SU-DHL-6 (cell line): ENCODE results near the gene GCNT4.

Experiments used
- H2AFZ ChIP-seq: fragments of 200-600 bp; sonication (generic); 2 replicates; pipeline ENCODE4 v1.6.1; 2014; ENCODE audit warnings: low read depth, mild to moderate bottlenecking, moderate library complexity, mixed read lengths, antibody characterized with exemption, low read length; ENCODE audit not compliant: severe bottlenecking
- H3F3A ChIP-seq: fragments of 200-600 bp; shearing (Covaris generic); 2 replicates; pipeline ENCODE4 v1.6.0; 2016; ENCODE audit warnings: antibody characterized with exemption, mild to moderate bottlenecking; ENCODE audit not compliant: insufficient read depth
- H3K27ac ChIP-seq: fragments of 200-600 bp; sonication (generic); 2 replicates; pipeline ENCODE4 v1.5.1; 2016; ENCODE audit warnings: low read depth, mild to moderate bottlenecking, low read length, moderate library complexity, mixed read lengths
- H3K27me3 ChIP-seq: fragments of 200-600 bp; sonication (generic), shearing (Covaris generic); 2 replicates; pipeline ENCODE4 v1.6.0; 2014; ENCODE audit warnings: mild to moderate bottlenecking, low read length
- H3K36me3 ChIP-seq: fragments of 200-600 bp; sonication (generic); 2 replicates; pipeline ENCODE4 v1.6.1; 2014; ENCODE audit warnings: mild to moderate bottlenecking, low read length, mixed read lengths
- H3K4me2 ChIP-seq: fragments of 300-600, 200-600 bp; shearing (Covaris generic), sonication (generic); 2 replicates; pipeline ENCODE4 v1.6.0; 2014; ENCODE audit warnings: low read length, low read depth, mild to moderate bottlenecking; ENCODE audit not compliant: poor library complexity, severe bottlenecking
- H3K4me3 ChIP-seq: fragments of 200-600 bp; sonication (generic); 2 replicates; pipeline ENCODE4 v1.5.1; 2014; ENCODE audit warnings: antibody characterized with exemption, low read length, mild to moderate bottlenecking, mixed read lengths; ENCODE audit not compliant: insufficient read depth, poor library complexity, severe bottlenecking
- H3K79me2 ChIP-seq: fragments of 200-600 bp; sonication (generic); 2 replicates; pipeline ENCODE4 v1.6.1; 2014; ENCODE audit warnings: mild to moderate bottlenecking, low read length, moderate library complexity; ENCODE audit not compliant: insufficient read depth
- H3K9ac ChIP-seq: fragments of 200-600 bp; sonication (generic); 2 replicates; pipeline ENCODE4 v1.7.0; 2014; ENCODE audit warnings: mild to moderate bottlenecking, low read length
- H3K9me2 ChIP-seq: fragments of 200-600 bp; sonication (generic); replicated peaks from 2 replicates; pipeline ENCODE4 v1.6.1; 2014; ENCODE audit warnings: low read length; ENCODE audit not compliant: insufficient read depth
- H3K9me3 ChIP-seq: fragments of 200-600 bp; sonication (generic); 2 replicates; pipeline ENCODE4 v1.6.1; 2014; ENCODE audit warnings: low read length, mixed read lengths; ENCODE audit not compliant: insufficient read depth
- H4K20me1 ChIP-seq: fragments of 200-600 bp; sonication (generic); 2 replicates; pipeline ENCODE4 v1.6.1; 2014; ENCODE audit warnings: low read depth, mild to moderate bottlenecking, antibody characterized with exemption, low read length, moderate library complexity, mixed read lengths
- EZH2phosphoT487 ChIP-seq: fragments of 200-600 bp; sonication (generic), shearing (Covaris generic); conservative IDR thresholded peaks from 2 replicates; pipeline ENCODE4 v1.6.1; 2018; ENCODE audit warnings: mild to moderate bottlenecking, antibody characterized with exemption, low read length, moderate library complexity, mixed read lengths
- TF ChIP-seq, protein P1 (sequence below): fragments of 200-600 bp; sonication (generic); IDR thresholded peaks from one replicate; pipeline ENCODE4 v1.5.1; 2017; ENCODE audit warnings: antibody characterized with exemption, mild to moderate bottlenecking, low read length, moderate library complexity; ENCODE audit not compliant: insufficient read depth, poor library complexity, severe bottlenecking

GCNT4 gene

DNA sequence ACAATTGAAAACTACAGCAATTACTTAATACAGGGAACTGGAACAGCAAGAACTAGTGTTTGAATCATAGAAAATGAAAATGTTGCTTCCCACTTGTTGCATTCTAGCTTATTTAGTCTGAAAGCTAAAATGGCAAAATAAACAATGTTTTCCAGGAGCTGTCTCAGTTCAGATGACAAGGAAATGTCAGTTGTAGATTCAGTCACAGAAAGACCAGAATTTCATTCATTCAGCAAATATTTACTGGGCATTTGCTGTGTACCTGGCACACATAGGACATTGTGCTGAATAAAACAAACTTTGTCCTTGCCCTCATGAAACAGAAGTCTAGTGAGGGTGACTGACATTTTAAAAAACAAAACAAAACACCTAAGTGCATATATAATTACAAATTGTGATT is 41.5 kb downstream of the GCNT4 start:
- no peak overlapping the region for H3K9ac ChIP-seq
- H3K79me2 ChIP-seq: no peaks in the 10 kb centered on the region
- no peaks in the 10 kb centered on the region for H4K20me1 ChIP-seq
- no peak for TF ChIP-seq EZH2phosphoT487
- TF ChIP-seq, protein P1, sequence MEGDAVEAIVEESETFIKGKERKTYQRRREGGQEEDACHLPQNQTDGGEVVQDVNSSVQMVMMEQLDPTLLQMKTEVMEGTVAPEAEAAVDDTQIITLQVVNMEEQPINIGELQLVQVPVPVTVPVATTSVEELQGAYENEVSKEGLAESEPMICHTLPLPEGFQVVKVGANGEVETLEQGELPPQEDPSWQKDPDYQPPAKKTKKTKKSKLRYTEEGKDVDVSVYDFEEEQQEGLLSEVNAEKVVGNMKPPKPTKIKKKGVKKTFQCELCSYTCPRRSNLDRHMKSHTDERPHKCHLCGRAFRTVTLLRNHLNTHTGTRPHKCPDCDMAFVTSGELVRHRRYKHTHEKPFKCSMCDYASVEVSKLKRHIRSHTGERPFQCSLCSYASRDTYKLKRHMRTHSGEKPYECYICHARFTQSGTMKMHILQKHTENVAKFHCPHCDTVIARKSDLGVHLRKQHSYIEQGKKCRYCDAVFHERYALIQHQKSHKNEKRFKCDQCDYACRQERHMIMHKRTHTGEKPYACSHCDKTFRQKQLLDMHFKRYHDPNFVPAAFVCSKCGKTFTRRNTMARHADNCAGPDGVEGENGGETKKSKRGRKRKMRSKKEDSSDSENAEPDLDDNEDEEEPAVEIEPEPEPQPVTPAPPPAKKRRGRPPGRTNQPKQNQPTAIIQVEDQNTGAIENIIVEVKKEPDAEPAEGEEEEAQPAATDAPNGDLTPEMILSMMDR: no peak
- no peak overlapping the region for H3K27ac ChIP-seq
- H3K4me2 ChIP-seq: no peak overlapping the region
- H3K9me3 ChIP-seq: no peaks in the 10 kb centered on the region; the same call in 1 of the 2 replicates
- no peak overlapping the region for H3K4me3 ChIP-seq
- no peaks in the 10 kb centered on the region for H3K36me3 ChIP-seq
- H3F3A ChIP-seq: no peaks in the 10 kb centered on the region
- no peaks in the 10 kb centered on the region for H3K27me3 ChIP-seq
- H3K9me2 ChIP-seq: no peaks in the 10 kb centered on the region
- no peak overlapping the region for H2AFZ ChIP-seq

DNA sequence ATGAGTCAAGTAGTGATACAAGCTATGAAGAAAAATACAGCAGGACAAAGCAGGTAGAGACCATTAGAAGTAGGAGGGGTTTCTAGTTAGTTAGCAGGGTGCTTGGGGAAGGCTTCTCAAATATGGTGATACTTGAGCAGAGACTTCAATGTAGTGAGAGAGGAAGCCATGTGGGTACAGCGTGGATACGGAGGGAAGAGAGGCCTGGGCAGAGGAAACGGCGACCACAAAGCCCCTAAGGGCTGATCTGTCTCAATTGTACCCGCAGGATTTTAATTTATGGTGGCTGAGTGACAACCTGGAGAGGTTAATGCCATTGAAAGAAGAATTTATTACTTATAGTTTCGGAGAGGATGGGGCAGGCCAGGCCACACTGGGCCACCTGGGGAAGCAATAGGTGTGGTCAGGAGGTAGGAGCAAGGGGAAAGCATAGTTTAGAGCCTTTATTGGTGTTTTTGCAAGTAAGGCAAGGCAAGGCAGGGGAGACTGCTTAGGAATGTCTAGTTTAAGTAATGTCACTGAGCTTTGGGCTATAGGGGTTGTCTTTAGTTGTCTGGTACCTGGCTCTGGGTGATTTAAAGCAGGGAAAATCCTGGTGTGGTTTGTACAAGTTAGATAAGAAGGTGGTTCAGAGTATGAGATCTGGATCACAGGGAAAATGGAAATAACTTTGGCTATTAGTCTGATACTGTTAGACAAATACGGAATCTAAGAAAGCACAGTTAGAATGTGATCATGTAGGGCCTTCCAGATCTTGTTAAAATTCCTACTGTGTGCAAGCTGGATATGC is 42.6 kb downstream of the GCNT4 start:
- Histone ChIP-seq H3K9me2 (no peaks in the 10 kb centered on the region), H3K36me3 (no peaks in the 10 kb centered on the region), H3K79me2 (no peaks in the 10 kb centered on the region), H3K27me3 (no peaks in the 10 kb centered on the region), H2AFZ (no peak overlapping the region), H4K20me1 (no peaks in the 10 kb centered on the region), H3K27ac (no peak overlapping the region), H3K9me3 (no peaks in the 10 kb centered on the region; the same call in 1 of the 2 replicates), H3K4me2 (no peak overlapping the region), H3K4me3 (no peak overlapping the region), H3F3A (no peaks in the 10 kb centered on the region), H3K9ac (no peak overlapping the region)
- no peak for TF ChIP-seq EZH2phosphoT487
- TF ChIP-seq, protein P1: no peak

DNA sequence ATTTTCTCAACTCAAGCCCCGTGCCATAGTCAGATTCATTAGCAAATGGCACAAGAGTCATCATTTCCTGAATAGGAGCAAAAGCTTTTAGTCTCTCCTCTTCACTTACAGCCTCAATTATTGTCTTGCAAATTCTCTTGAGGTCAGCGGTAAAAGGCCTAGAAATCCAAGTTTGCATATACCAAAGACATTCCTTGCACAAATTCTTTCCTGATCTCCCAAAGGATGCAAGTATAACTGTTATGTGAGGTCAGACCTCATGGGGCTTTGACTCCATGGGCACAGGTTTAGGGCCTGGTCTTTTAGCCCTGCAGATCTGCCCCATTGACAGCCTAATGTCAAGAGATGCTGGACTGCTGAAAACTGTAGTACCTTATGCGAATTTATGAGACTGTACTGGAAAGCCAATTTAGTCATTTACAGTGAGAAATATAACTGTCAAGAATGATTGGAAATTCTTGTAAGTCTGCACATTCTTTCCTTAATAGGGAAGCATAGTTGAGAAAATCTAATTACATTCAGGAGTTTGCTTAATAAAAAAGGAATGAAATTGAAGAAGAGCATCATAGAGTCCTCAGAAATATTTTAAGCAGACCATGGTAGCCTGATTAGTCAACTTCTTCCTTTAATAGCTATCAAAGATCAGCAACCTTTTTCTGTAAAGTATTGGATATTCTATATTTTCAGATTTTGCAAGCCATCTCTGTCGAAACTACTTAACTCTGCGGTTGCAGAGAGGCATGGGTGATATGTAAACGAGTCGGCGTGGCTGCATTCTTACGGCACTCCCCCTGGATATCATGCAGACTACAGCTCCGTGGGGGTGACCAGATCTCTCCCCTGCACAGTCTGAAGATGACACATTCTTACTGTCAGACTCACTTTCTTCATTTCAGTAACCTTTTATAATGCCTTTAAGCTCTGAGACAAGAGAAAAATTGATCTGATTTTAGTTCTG is 45.2 kb downstream of the GCNT4 start:
- H3K9ac ChIP-seq: no peak overlapping the region

More for the DNA sequence above, 45.2 kb downstream of the GCNT4 start:
- Histone ChIP-seq H3K9me3 (no peaks in the 10 kb centered on the region; the same call in 1 of the 2 replicates), H3K4me3 (no peak overlapping the region), H4K20me1 (no peaks in the 10 kb centered on the region), H3K9me2 (no peaks in the 10 kb centered on the region), H3F3A (no peaks in the 10 kb centered on the region), H3K27ac (no peak overlapping the region), H2AFZ (no peak overlapping the region), H3K79me2 (no peaks in the 10 kb centered on the region), H3K27me3 (no peaks in the 10 kb centered on the region), H3K36me3 (no peaks in the 10 kb centered on the region), H3K4me2 (no peak overlapping the region)
- TF ChIP-seq EZH2phosphoT487: no peak
- TF ChIP-seq, protein P1: no peak
